Esophagus squamous epithelium (tissue), 5 donors: ENCODE measurements around the gene TRIM47. TPM values are rescaled to one million over a fixed set of nuclear protein-coding genes. Genes with fewer than 3 reads are reported as not detected.
A peak's percentile ranks its signal among the peaks of the same experiment; 100 is the strongest.

Experiments used
- DNase-seq: peaks from one replicate; lab custom pipeline; 2025; lab: John Stamatoyannopoulos, UW
- H3K27ac ChIP-seq, 4 donors: fragments of 200-600 bp; sonication (generic); one replicate each; pipeline ENCODE4 v1.5.1; 2016 to 2019; ENCODE audit warnings: mild to moderate bottlenecking in 1 of 4
- H3K27me3 ChIP-seq, 4 donors: fragments of 200-600 bp; sonication (generic); 1 replicate in 3 of 4; 2 replicates in 1 of 4; pipeline versions ENCODE4 v1.5.1 to v1.6.0; 2017 to 2021; ENCODE audit warnings: antibody characterized with exemption in 1 of 4
- H3K36me3 ChIP-seq, 3 donors: fragments of 200-600 bp; sonication (generic); one replicate each; pipeline ENCODE4 v1.5.1; 2016 to 2019
- H3K4me1 ChIP-seq, 3 donors: fragments of 200-600 bp; sonication (generic); one replicate each; pipeline ENCODE4 v1.5.1; 2017 to 2019
- H3K4me3 ChIP-seq, 4 donors: fragments of 200-600 bp; sonication (generic); 1 replicate in 3 of 4; 2 replicates in 1 of 4; pipeline ENCODE4 v1.5.1; 2016 to 2019; ENCODE audit warnings: mild to moderate bottlenecking in 2 of 4, moderate library complexity in 1 of 4
- H3K9me3 ChIP-seq, 3 donors: fragments of 200-600 bp; sonication (generic); one replicate each; pipeline ENCODE4 v1.5.1; 2016 to 2019
- POLR2A ChIP-seq, 4 donors: fragments of 450-650 bp; IDR thresholded peaks; one replicate each; pipeline ENCODE4 v1.6.1; 2017; ENCODE audit warnings: antibody characterized with exemption in 4 of 4, mild to moderate bottlenecking in 4 of 4, moderate library complexity in 3 of 4
- WGBS, 2 donors: methylation state at CpG; one replicate each; pipeline ENCODE4 v1.1.5; 2018; 5-methylcytosine and 5-hydroxymethylcytosine counted together
- intact Hi-C: fragments of 100-400 bp; cut with DNase I; formaldehyde crosslinking; loops from one replicate; pipeline ENCODE4 v1.15.0; 2022
- total RNA-seq, 4 donors: library from RNA; depleted of rRNA; stranded (reverse); fragments of >200 nt; gene quantifications; one replicate each; pipeline ENCODE4 v1.1.0, GENCODE V29; 2016
- TF ChIP-seq, protein P1 (sequence below), 6 experiments: fragments of 450-650 bp in 4 of 6; fragments of 200-600 bp in 2 of 6; sonication (generic) in 2 of 6; IDR thresholded peaks; one replicate each; pipeline ENCODE4 v1.5.1; 2016 to 2019; ENCODE audit warnings: antibody characterized with exemption in 6 of 6, mild to moderate bottlenecking in 4 of 6, moderate library complexity in 4 of 6
- donor health status: DM: yes; HTN: yes; CAD: no.

TRIM47 gene
- total RNA-seq, 4 donors from 2014 or later: 19.5 to 33.4 (median 25.5) TPM

DNA sequence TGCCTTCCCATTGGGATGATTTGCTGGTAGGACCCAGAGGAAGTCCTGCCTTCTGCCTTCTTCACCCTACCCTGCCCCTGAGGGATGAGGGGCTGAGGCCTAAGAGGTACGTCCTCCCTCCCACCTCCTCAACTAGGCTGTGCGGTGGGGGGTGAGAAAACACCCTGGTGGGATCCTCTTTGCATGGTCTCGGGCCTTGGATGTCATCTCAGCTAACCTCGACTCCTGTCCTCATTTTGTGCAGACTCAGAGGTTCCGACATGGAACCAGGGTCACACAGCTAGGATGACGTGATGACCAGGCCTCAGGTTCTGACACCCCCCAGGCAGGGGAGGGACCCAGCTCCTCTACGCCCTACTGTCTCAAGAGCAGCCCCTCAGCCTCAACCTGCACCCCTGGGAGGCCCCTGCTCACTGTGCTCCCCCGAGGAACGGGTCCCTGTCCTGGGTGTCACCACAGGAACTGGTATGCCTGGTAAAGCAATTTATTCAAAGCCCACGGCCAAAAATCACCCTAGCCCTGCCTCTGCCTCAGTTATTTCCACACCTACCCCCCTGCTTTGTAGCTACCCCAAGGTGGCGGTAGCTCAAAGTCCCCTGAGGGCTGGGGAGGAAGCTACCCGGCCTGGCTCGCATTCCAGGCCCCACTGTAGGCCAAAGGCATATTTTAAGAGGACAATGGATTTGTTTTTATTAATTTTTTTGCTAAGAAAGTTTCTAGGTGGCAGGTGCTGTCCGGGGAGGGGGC is 51.6 kb downstream of the TRIM47 start:
- Histone ChIP-seq H3K9me3 (no peaks in the 10 kb centered on the region), H3K4me1 (peaks cover 13 to 50% (median 16%) of the 10 kb centered on the region in 3 donors), H3K36me3 (peaks cover 9 to 90% (median 12%) of the 10 kb centered on the region in 3 donors), H3K27me3 (no peaks in the 10 kb centered on the region), H3K4me3 (no peak overlapping the region), H3K27ac (peak overlapping the region; percentile 66 to 86 (median 78))
- TF ChIP-seq, protein P1, sequence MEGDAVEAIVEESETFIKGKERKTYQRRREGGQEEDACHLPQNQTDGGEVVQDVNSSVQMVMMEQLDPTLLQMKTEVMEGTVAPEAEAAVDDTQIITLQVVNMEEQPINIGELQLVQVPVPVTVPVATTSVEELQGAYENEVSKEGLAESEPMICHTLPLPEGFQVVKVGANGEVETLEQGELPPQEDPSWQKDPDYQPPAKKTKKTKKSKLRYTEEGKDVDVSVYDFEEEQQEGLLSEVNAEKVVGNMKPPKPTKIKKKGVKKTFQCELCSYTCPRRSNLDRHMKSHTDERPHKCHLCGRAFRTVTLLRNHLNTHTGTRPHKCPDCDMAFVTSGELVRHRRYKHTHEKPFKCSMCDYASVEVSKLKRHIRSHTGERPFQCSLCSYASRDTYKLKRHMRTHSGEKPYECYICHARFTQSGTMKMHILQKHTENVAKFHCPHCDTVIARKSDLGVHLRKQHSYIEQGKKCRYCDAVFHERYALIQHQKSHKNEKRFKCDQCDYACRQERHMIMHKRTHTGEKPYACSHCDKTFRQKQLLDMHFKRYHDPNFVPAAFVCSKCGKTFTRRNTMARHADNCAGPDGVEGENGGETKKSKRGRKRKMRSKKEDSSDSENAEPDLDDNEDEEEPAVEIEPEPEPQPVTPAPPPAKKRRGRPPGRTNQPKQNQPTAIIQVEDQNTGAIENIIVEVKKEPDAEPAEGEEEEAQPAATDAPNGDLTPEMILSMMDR (IDR thresholded peaks at IDR 0.05): no peak
- TF ChIP-seq POLR2A (IDR thresholded peaks at IDR 0.05): no peak
- DNase-seq: no peak
- intact Hi-C loops: no loop called here
- 60 to 69% methylated on average over 8 to 9 of the region's 14 CpGs for WGBS, 2 donors

DNA sequence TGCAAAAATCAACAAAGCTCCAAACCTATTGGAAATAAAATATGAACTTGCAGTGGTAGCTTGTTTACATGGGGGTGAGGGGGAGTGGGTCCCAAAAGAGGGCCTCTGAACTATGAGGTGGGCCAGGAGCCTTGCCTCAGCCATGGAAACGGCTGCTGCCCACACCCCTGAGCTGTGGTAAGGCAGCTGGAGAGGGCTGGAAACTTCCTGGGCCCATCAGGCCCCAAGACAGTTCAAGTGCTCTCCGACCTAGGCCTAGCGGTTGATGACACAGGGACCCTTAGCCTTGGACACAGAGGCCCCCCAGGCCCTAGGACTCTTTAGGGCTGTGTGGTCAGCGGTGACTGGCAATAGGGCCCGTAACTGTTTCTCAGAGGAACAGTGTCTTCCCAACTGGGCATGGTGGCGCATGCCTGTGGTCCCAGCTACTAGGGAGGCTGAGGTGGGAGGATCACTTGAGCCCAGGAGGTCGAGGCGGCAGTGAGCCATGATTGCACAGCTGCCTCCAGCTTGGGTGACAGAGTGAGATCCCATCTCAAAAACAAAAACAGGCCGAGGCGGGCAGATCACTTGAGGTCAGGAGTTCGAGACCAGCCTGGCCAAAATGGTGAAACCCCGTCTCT is 52.5 kb downstream of the TRIM47 start:
- Histone ChIP-seq H3K27me3 (no peaks in the 10 kb centered on the region), H3K27ac (no peak overlapping the region), H3K4me3 (no peak overlapping the region), H3K4me1 (peaks cover 13 to 50% (median 16%) of the 10 kb centered on the region in 3 donors), H3K9me3 (no peaks in the 10 kb centered on the region), H3K36me3 (peaks cover 15 to 91% (median 15%) of the 10 kb centered on the region in 3 donors)
- no peak for DNase-seq
- WGBS, 2 donors: 77 to 86% methylated on average over 6 to 7 of the region's 12 CpGs
- intact Hi-C loops: no loop called here
- TF ChIP-seq, protein P1 (IDR thresholded peaks at IDR 0.05): no peak
- TF ChIP-seq POLR2A (IDR thresholded peaks at IDR 0.05): no peak

DNA sequence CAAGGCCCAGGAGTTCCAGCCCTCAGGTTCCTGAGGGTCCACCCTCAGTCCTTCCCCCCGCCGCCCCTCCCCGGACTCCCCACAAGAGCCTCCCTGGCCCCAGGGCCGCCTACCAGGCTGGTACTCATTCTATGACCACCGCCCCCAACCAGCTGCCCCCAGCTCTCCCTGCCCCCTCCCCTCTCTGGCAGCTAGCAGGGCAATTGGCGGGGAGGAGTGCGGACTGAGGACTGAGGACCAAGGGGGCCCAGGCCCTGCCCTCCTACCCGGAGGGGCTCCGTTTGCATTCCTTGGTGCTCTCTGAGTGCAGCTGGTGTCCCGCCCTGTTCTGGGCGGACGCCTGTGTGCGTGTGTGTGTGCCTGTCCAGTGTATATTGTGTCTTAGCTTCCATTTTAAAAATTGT is 53.2 kb downstream of the TRIM47 start:
- H3K36me3 ChIP-seq: peaks cover 22 to 91% (median 23%) of the 10 kb centered on the region in 3 donors

DNA sequence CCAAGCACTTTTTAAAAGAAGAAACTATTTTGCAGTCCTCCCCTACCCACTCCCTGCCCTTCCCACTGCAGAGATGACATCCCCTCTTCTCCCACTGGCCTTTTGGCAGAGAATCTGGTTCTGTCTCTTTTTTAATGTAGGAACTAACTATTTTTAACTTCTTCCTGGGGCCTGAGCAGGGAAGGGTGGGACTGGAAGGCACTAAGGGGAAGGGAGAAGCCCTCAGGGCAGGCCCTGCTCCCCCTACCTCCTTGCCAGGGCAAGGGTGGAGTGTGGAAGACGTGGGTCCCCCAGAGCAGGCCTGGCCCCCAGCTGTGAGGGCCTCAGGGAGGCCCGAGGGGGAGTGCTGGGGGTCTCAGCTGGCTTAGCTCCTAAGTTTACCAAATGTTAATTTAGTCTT is 53.7 kb downstream of the TRIM47 start:
- Histone ChIP-seq H3K27me3 (no peaks in the 10 kb centered on the region), H3K4me1 (peaks cover 13 to 50% (median 16%) of the 10 kb centered on the region in 3 donors), H3K4me3 (no peak overlapping the region), H3K9me3 (no peaks in the 10 kb centered on the region), H3K36me3 (peaks cover 27 to 91% (median 27%) of the 10 kb centered on the region in 3 donors), H3K27ac (peak overlapping the region in 1 of 4 donors; percentile 41)
- no peak for DNase-seq
- TF ChIP-seq, protein P1 (IDR thresholded peaks at IDR 0.05): no peak
- no peak for TF ChIP-seq POLR2A (IDR thresholded peaks at IDR 0.05)
- intact Hi-C loops: loop anchor here (5.0 kb wide), 1 partner anchor 52 kb away; no protein-coding TSS in a partner anchor
- no CpG with 5 or more reads among the region's 2 CpGs for WGBS, 2 donors

More for the DNA sequence above, 53.2 kb downstream of the TRIM47 start:
- intact Hi-C loops: no loop called here
- H3K27ac ChIP-seq: peak overlapping the region in 1 of 4 donors; percentile 41
- no peaks in the 10 kb centered on the region for H3K27me3 ChIP-seq
- 60% methylated on average over 2 of the region's 13 CpGs; no CpG with 5 or more reads in 1 of the 2 donors for WGBS, 2 donors
- no peak for TF ChIP-seq POLR2A (IDR thresholded peaks at IDR 0.05)
- TF ChIP-seq, protein P1 (IDR thresholded peaks at IDR 0.05): no peak
- no peaks in the 10 kb centered on the region for H3K9me3 ChIP-seq
- H3K4me3 ChIP-seq: no peak overlapping the region
- no peak for DNase-seq
- H3K4me1 ChIP-seq: peaks cover 13 to 50% (median 16%) of the 10 kb centered on the region in 3 donors

Other genes starting within 250 kb of the TRIM47 start
- 10 to 100 TPM in 1 of 4 donors, 1 to 10 TPM in 3; 7.4 to 16.8 (median 8.6) TPM for gene SMIM5, start 245.1 kb downstream of the TRIM47 start, total RNA-seq
- gene RECQL5, start 211.4 kb downstream of the TRIM47 start, total RNA-seq: 10 to 100 TPM; 25.1 to 82.8 (median 34.0) TPM
- gene SAP30BP, start 211.2 kb downstream of the TRIM47 start, total RNA-seq: 10 to 100 TPM; 33.9 to 72.7 (median 44.4) TPM
- gene ITGB4, start 157.1 kb downstream of the TRIM47 start, total RNA-seq: 100 to 1,000 TPM in 1 of 4 donors, 10 to 100 TPM in 3; 60.6 to 115 (median 82.3) TPM
- gene GALK1, start 113.4 kb downstream of the TRIM47 start, total RNA-seq: 10 to 100 TPM; 16.4 to 30.9 (median 20.2) TPM
- gene UNK, start 93.8 kb downstream of the TRIM47 start, total RNA-seq: 10 to 100 TPM; 14.8 to 27.3 (median 20.4) TPM
- 10 to 100 TPM; 16.5 to 21.5 (median 16.9) TPM for gene UNC13D, start 34.2 kb downstream of the TRIM47 start, total RNA-seq
- 10 to 100 TPM; 24.9 to 44.2 (median 36.9) TPM for gene WBP2, start 23.2 kb downstream of the TRIM47 start, total RNA-seq
- gene TRIM65, start 18.4 kb upstream of the TRIM47 start, total RNA-seq: 10 to 100 TPM; 17.3 to 24.6 (median 19.6) TPM
- 10 to 100 TPM; 40.2 to 49.2 (median 41.0) TPM for gene MRPL38, start 26.3 kb upstream of the TRIM47 start, total RNA-seq
- gene FBF1, start 62.5 kb upstream of the TRIM47 start, total RNA-seq: 10 to 100 TPM; 13.9 to 18.3 (median 15.5) TPM
- gene ACOX1, start 100.6 kb upstream of the TRIM47 start, total RNA-seq: 10 to 100 TPM; 46.9 to 73.3 (median 62.3) TPM
- gene TEN1, start 100.7 kb upstream of the TRIM47 start, total RNA-seq: 10 to 100 TPM; 24.6 to 40.6 (median 26.2) TPM
- 1 to 10 TPM; 2.4 to 6.6 (median 3.6) TPM for gene CDK3, start 122.3 kb upstream of the TRIM47 start, total RNA-seq
- 100 to 1,000 TPM; 132 to 604 (median 223) TPM for gene EVPL, start 148.7 kb upstream of the TRIM47 start, total RNA-seq
- gene SRP68, start 193.9 kb upstream of the TRIM47 start, total RNA-seq: 10 to 100 TPM; 40.6 to 78.0 (median 52.7) TPM
- gene GALR2, start 196.2 kb upstream of the TRIM47 start, total RNA-seq: 1 to 10 TPM in 1 of 4 donors, under 1 TPM in 2, not detected in 1; 0.32 to 1.6 (median 0.44) TPM
- not detected for gene ZACN, start 200.6 kb upstream of the TRIM47 start, total RNA-seq
- gene EXOC7, start 225.2 kb upstream of the TRIM47 start, total RNA-seq: 10 to 100 TPM; 70.3 to 84.5 (median 74.4) TPM